Measurements from ENCODE around the gene INVS. TPM values are rescaled to one million over a fixed set of nuclear protein-coding genes. Genes with fewer than 3 reads are reported as not detected.

INVS gene
- polyA plus RNA-seq, 3 donors, result 2.9 to 6.7 (median 4.2) TPM

GRCh38 chr9:100309992-100310391, 210.9 kb downstream of the INVS start:
- no peaks in the 10 kb centered on the region for H3K9me3 ChIP-seq (replicated peaks in 1 of 2; ENCODE audit: control insufficient read depth in 1 of 2, insufficient read depth in 1 of 2, low read length in 2 of 2)
- peaks cover 5% of the 10 kb centered on the region for H3K4me1 Mint-ChIP-seq
- no peak overlapping the region for H3K27ac ChIP-seq (ENCODE audit: low read depth in 1 of 2, low read length in 2 of 2)
- H3K36me3 Mint-ChIP-seq, result peaks cover 65 to 81% of the 10 kb centered on the region in 2 donors
- H3K9me3 Mint-ChIP-seq, result peaks cover 0 to 6% (median 0%) of the 10 kb centered on the region in 7 donors
- H3K4me3 ChIP-seq (replicated peaks in 1 of 3; ENCODE audit: low read depth in 2 of 3, low read length in 3 of 3), result no peak overlapping the region
- TF ChIP-seq CTCF (IDR thresholded peaks at IDR 0.05), result no peak
- intact Hi-C loops (cut with micrococcal nuclease), result loop anchor here in 1 of 2 donors (10.0 kb wide), 1 partner anchor 1045 kb away; no protein-coding TSS in a partner anchor
- H3K9ac ChIP-seq (ENCODE audit: insufficient read depth, low read length, poor library complexity, severe bottlenecking), result no peak overlapping the region
- H3K4me3 Mint-ChIP-seq, result no peak overlapping the region
- 100% methylated on average over 2 of the region's 2 CpGs for WGBS (ENCODE audit: insufficient coverage)
- no peak for DNase-seq
- no peak overlapping the region for H3K4me2 ChIP-seq (replicated peaks; ENCODE audit: extremely low read depth, low read length, poor library complexity, severe bottlenecking)
- no peaks in the 10 kb centered on the region for H3K27me3 ChIP-seq (ENCODE audit: control insufficient read depth in 2 of 2, insufficient read depth in 2 of 2, low read length in 2 of 2)
- no peak overlapping the region for H3K27ac Mint-ChIP-seq
- no peaks in the 10 kb centered on the region for H3K4me1 ChIP-seq (ENCODE audit: control insufficient read depth in 1 of 2, insufficient read depth in 2 of 2, low read length in 2 of 2)
- H4K20me1 ChIP-seq (ENCODE audit: insufficient read depth, low read length), result no peaks in the 10 kb centered on the region
- H3K27me3 Mint-ChIP-seq (ENCODE audit: low read depth in 3 of 3), result peaks cover 0 to 1% (median 0%) of the 10 kb centered on the region in 3 donors
- no peak overlapping the region for H2AFZ ChIP-seq (ENCODE audit: insufficient read depth, low read depth, low read length, poor library complexity, severe bottlenecking)
- no peaks in the 10 kb centered on the region for H3K79me2 ChIP-seq (ENCODE audit: insufficient read depth, low read length)
- H3K36me3 ChIP-seq (replicated peaks in 1 of 2; ENCODE audit: control insufficient read depth in 1 of 2, insufficient read depth in 2 of 2, low read length in 2 of 2), result peaks cover 18 to 69% of the 10 kb centered on the region in 2 donors

GRCh38 chr9:100315561-100315960, 216.5 kb downstream of the INVS start:
- no peak overlapping the region for H2AFZ ChIP-seq (ENCODE audit: insufficient read depth, low read depth, low read length, poor library complexity, severe bottlenecking)
- intact Hi-C loops (cut with micrococcal nuclease), result loop anchor here in 1 of 2 donors (10.0 kb wide), 1 partner anchor 1051 kb away; no protein-coding TSS in a partner anchor
- no peak overlapping the region for H3K4me2 ChIP-seq (replicated peaks; ENCODE audit: extremely low read depth, low read length, poor library complexity, severe bottlenecking)
- H3K4me3 Mint-ChIP-seq, result no peak overlapping the region
- no peak overlapping the region for H3K9ac ChIP-seq (ENCODE audit: insufficient read depth, low read length, poor library complexity, severe bottlenecking)
- no peaks in the 10 kb centered on the region for H3K79me2 ChIP-seq (ENCODE audit: insufficient read depth, low read length)
- H3K27ac Mint-ChIP-seq, result no peak overlapping the region
- H3K4me3 ChIP-seq (replicated peaks in 1 of 3; ENCODE audit: low read depth in 2 of 3, low read length in 3 of 3), result no peak overlapping the region
- no peaks in the 10 kb centered on the region for H3K9me3 ChIP-seq (replicated peaks in 1 of 2; ENCODE audit: control insufficient read depth in 1 of 2, insufficient read depth in 1 of 2, low read length in 2 of 2)
- H3K36me3 Mint-ChIP-seq, result peaks cover 63 to 84% of the 10 kb centered on the region in 2 donors
- DNase-seq, result no peak
- peaks cover 0 to 10% (median 3%) of the 10 kb centered on the region in 7 donors for H3K9me3 Mint-ChIP-seq
- peaks cover 37 to 69% of the 10 kb centered on the region in 2 donors for H3K36me3 ChIP-seq (replicated peaks in 1 of 2; ENCODE audit: control insufficient read depth in 1 of 2, insufficient read depth in 2 of 2, low read length in 2 of 2)
- TF ChIP-seq CTCF (IDR thresholded peaks at IDR 0.05), result no peak
- peaks cover 0 to 1% (median 0%) of the 10 kb centered on the region in 3 donors for H3K27me3 Mint-ChIP-seq (ENCODE audit: low read depth in 3 of 3)
- no peaks in the 10 kb centered on the region for H4K20me1 ChIP-seq (ENCODE audit: insufficient read depth, low read length)
- H3K4me1 Mint-ChIP-seq, result peaks cover 7% of the 10 kb centered on the region
- H3K4me1 ChIP-seq (ENCODE audit: control insufficient read depth in 1 of 2, insufficient read depth in 2 of 2, low read length in 2 of 2), result no peaks in the 10 kb centered on the region
- WGBS (ENCODE audit: insufficient coverage), result 83% methylated on average over 1 of the region's 4 CpGs
- no peaks in the 10 kb centered on the region for H3K27me3 ChIP-seq (ENCODE audit: control insufficient read depth in 2 of 2, insufficient read depth in 2 of 2, low read length in 2 of 2)
- no peak overlapping the region for H3K27ac ChIP-seq (ENCODE audit: low read depth in 1 of 2, low read length in 2 of 2)
